GM12878 (cell line): ENCODE results near the gene NMT1. TPM values are rescaled to one million over a fixed set of nuclear protein-coding genes. Genes with fewer than 3 reads are reported as not detected.
A peak's percentile ranks its signal among the peaks of the same experiment; 100 is the strongest.

Source experiments
- ATF2 ChIP-seq: IDR thresholded peaks from 2 replicates; pipeline ENCODE4 v1.6.1; 2012; ENCODE audit warnings: low read length, inconsistent platforms
- BMI1 ChIP-seq: fragments of 450-650 bp; IDR thresholded peaks from 2 replicates; pipeline ENCODE4 v1.6.1; 2016; ENCODE audit warnings: mild to moderate bottlenecking, moderate library complexity, borderline replicate concordance
- CBFB ChIP-seq: IDR thresholded peaks from 2 replicates; pipeline ENCODE4 v1.6.1; 2016; ENCODE audit warnings: antibody characterized with exemption, low read depth
- CBX5 ChIP-seq: sonication (generic); IDR thresholded peaks from 2 replicates; pipeline ENCODE4 v1.6.1; 2016; ENCODE audit warnings: low read depth, moderate library complexity, mild to moderate bottlenecking, inconsistent platforms
- CTCF ChIP-seq, 3 experiments: IDR thresholded peaks in 2 of 3; conservative IDR thresholded peaks in 1 of 3; 2 replicates each; pipeline ENCODE4 v1.5.1; 2011; ENCODE audit warnings: low read depth in 3 of 3, low read length in 3 of 3, mild to moderate bottlenecking in 3 of 3, control low read depth in 2 of 3, moderate library complexity in 2 of 3, inconsistent platforms in 1 of 3, mixed read lengths in 1 of 3; ENCODE audit not compliant: control insufficient read depth in 2 of 3, insufficient read depth in 1 of 3; ENCODE audit errors: extremely low read depth in 1 of 3
- EP300 ChIP-seq, 2 experiments: fragments of 150-350 bp in 1 of 2; IDR thresholded peaks; 2 replicates each; pipeline ENCODE4 v1.6.1; 2011 to 2012; ENCODE audit warnings: low read depth in 2 of 2, low read length in 2 of 2, borderline replicate concordance in 1 of 2, improper control_type of control experiment in 1 of 2, inconsistent platforms in 1 of 2; ENCODE audit not compliant: control insufficient read depth in 1 of 2
- IRF5 ChIP-seq: fragments of 450-650 bp; IDR thresholded peaks from 2 replicates; pipeline ENCODE4 v1.6.1; 2017; ENCODE audit warnings: borderline replicate concordance
- JUNB ChIP-seq: IDR thresholded peaks from 2 replicates; pipeline ENCODE4 v1.6.1; 2016; ENCODE audit warnings: antibody characterized with exemption, mild to moderate bottlenecking
- LARP7 ChIP-seq: fragments of 450-650 bp; IDR thresholded peaks from 2 replicates; pipeline ENCODE4 v1.6.1; 2017; ENCODE audit warnings: mild to moderate bottlenecking
- MLLT1 ChIP-seq: fragments of 450-650 bp; IDR thresholded peaks from 2 replicates; pipeline ENCODE4 v1.6.1; 2016; ENCODE audit warnings: mild to moderate bottlenecking
- NBN ChIP-seq: fragments of 450-650 bp; IDR thresholded peaks from 2 replicates; pipeline ENCODE4 v1.6.1; 2016
- NRF1 ChIP-seq: conservative IDR thresholded peaks from 2 replicates; pipeline ENCODE4 v1.6.1; 2011; ENCODE audit warnings: mild to moderate bottlenecking, low read depth, low read length, improper control_type of control experiment
- PAX5 ChIP-seq: IDR thresholded peaks from 2 replicates; pipeline ENCODE4 v1.6.1; 2011; ENCODE audit warnings: low read depth, low read length, borderline replicate concordance
- PML ChIP-seq: IDR thresholded peaks from 2 replicates; pipeline ENCODE4 v1.6.1; 2012; ENCODE audit warnings: low read length, inconsistent platforms
- POU2F2 ChIP-seq: IDR thresholded peaks from 3 replicates; pipeline ENCODE4 v1.6.1; 2011; ENCODE audit warnings: low read depth, mild to moderate bottlenecking, low read length, borderline replicate concordance
- PRDM15 ChIP-seq: fragments of 450-650 bp; formaldehyde crosslinking; IDR thresholded peaks from 2 replicates; pipeline ENCODE4 v1.4.0; 2020; ENCODE audit warnings: mild to moderate bottlenecking, moderate library complexity
- SUZ12 ChIP-seq: fragments of 200-600 bp; sonication (generic); IDR thresholded peaks from one replicate; pipeline ENCODE4 v1.6.1; 2018; ENCODE audit warnings: antibody characterized with exemption, mild to moderate bottlenecking; ENCODE audit not compliant: unreplicated experiment
- TARDBP ChIP-seq: IDR thresholded peaks from 2 replicates; pipeline ENCODE4 v1.6.1; 2016; ENCODE audit warnings: borderline replicate concordance
- WRNIP1 ChIP-seq: IDR thresholded peaks from 2 replicates; pipeline ENCODE4 v1.6.1; 2011; ENCODE audit warnings: low read depth, low read length, improper control_type of control experiment, borderline replicate concordance
- YBX1 ChIP-seq: fragments of 450-650 bp; IDR thresholded peaks from 2 replicates; pipeline ENCODE4 v1.6.1; 2016; ENCODE audit warnings: antibody characterized with exemption
- ZNF217 ChIP-seq: fragments of 450-650 bp; IDR thresholded peaks from 2 replicates; pipeline ENCODE4 v1.6.1; 2017; ENCODE audit warnings: antibody characterized with exemption, mild to moderate bottlenecking
- ZSCAN29 ChIP-seq: fragments of 450-650 bp; IDR thresholded peaks from 2 replicates; pipeline ENCODE4 v1.6.1; 2017; ENCODE audit warnings: mild to moderate bottlenecking, moderate library complexity
- polyA plus RNA-seq, 11 experiments: library from polyadenylated mRNA; depleted of rRNA in 4 of 11; unstranded in 6 of 11; stranded (reverse) in 5 of 11; fragments of >200 nt; fragmentation: Nextera tagmentation in 4 of 11; fragmentation: Illumina TruSeq in 1 of 11; extraction: Ambion mirVana in 4 of 11; extraction: Trizol in 1 of 11; gene quantifications; 1 replicate in 1 of 11; 2 replicates in 10 of 11; pipeline versions ENCODE4 v1.2.1 to v1.2.3, GENCODE V29; 2011 to 2016; ENCODE audit warnings: inconsistent platforms in 2 of 11, missing spikeins in 2 of 11, low read depth in 1 of 11
- total RNA-seq, 4 experiments: library from RNA; depleted of rRNA in 3 of 4; stranded (reverse); fragments of >200 nt in 3 of 4; fragmentation: Illumina TruSeq in 1 of 4; extraction: Trizol in 1 of 4; gene quantifications; 2 replicates each; pipeline versions ENCODE4 v1.2.1 to v1.2.3, GENCODE V29; 2013 to 2021

The NMT1 gene
- total and polyA plus RNA-seq, 10 of the 15 experiments (the other 5 are each of a cell fraction or from before 2014, with no cell fraction given): 96.7 to 395 (median 222) TPM

GRCh38 chr17:45098869-45099616 lies 37.9 kb downstream of the NMT1 start (continued):
- TF ChIP-seq PRDM15 (CRISPR knock-in tag): no peak
- TF ChIP-seq PAX5: no peak
- TF ChIP-seq ZNF217: no peak
- TF ChIP-seq CTCF (IDR thresholded peaks at IDR 0.05 in 2 of 3, conservative IDR thresholded peaks at IDR 0.05 in 1 of 3; ENCODE audit: control insufficient read depth in 2 of 3, extremely low read depth in 1 of 3, insufficient read depth in 1 of 3, low read depth in 3 of 3, low read length in 3 of 3): peak; percentile 88 to 93 (median 91)
- no peak for TF ChIP-seq WRNIP1
- no peak for TF ChIP-seq SUZ12
- no peak for TF ChIP-seq EP300 (IDR thresholded peaks at IDR 0.05; ENCODE audit: borderline replicate concordance in 1 of 2, control insufficient read depth in 1 of 2, low read depth in 2 of 2, low read length in 2 of 2)
- TF ChIP-seq PML: no peak
- TF ChIP-seq MLLT1: no peak
- no peak for TF ChIP-seq NRF1
- TF ChIP-seq TARDBP: no peak
- TF ChIP-seq IRF5: no peak
- no peak for TF ChIP-seq ATF2
- no peak for TF ChIP-seq LARP7
- no peak for TF ChIP-seq BMI1
- no peak for TF ChIP-seq ZSCAN29
- no peak for TF ChIP-seq JUNB
- no peak for TF ChIP-seq POU2F2
- TF ChIP-seq NBN: no peak
- no peak for TF ChIP-seq CBFB
- TF ChIP-seq YBX1: no peak
- TF ChIP-seq CBX5: no peak
